ENCODE results near the gene CA14. TPM values are rescaled to one million over a fixed set of nuclear protein-coding genes. Genes with fewer than 3 reads are reported as not detected.

CA14 gene
- polyA plus RNA-seq, 2 of the 4 experiments (the other 2 are of a cell fraction) = not detected

- no peak for TF ChIP-seq EHF (CRISPR knock-in tag; IDR thresholded peaks at IDR 0.05)
- TF ChIP-seq SREBF2 (IDR thresholded peaks at IDR 0.05) = no peak
- TF ChIP-seq CTCF (IDR thresholded peaks at IDR 0.05) = peak; percentile 68
- peak; percentile 87 for TF ChIP-seq MAX (IDR thresholded peaks at IDR 0.05)
- no peak for TF ChIP-seq MAZ (IDR thresholded peaks at IDR 0.05; ENCODE audit: borderline replicate concordance, low read depth, low read length)
- no peak for TF ChIP-seq JUNB (IDR thresholded peaks at IDR 0.05)
- no peak for TF ChIP-seq HES2 (IDR thresholded peaks at IDR 0.05)
- TF ChIP-seq TP53 (CRISPR knock-in tag; IDR thresholded peaks at IDR 0.05) = no peak
- no peak for TF ChIP-seq ELK1 (IDR thresholded peaks at IDR 0.05; ENCODE audit: low read depth, low read length)
- no peak for TF ChIP-seq EP300 (IDR thresholded peaks at IDR 0.05)
- TF ChIP-seq KDM1A (IDR thresholded peaks at IDR 0.05; ENCODE audit: low read depth) = no peak
- TF ChIP-seq CEBPB (IDR thresholded peaks at IDR 0.05) = peak in 1 of 2 experiments; percentile 5; a peak in 1 of 4 replicates
- TF ChIP-seq HOXA7 (CRISPR knock-in tag; IDR thresholded peaks at IDR 0.05) = no peak
- TF ChIP-seq HEYL (CRISPR knock-in tag; IDR thresholded peaks at IDR 0.05) = 0 out of 2 replicates have a peak, but pooled peaks have one; percentile 16
- TF ChIP-seq RFX5 (IDR thresholded peaks at IDR 0.05) = 0 out of 2 replicates have a peak, but pooled peaks have one; percentile 19
- peak; percentile 96 for TF ChIP-seq E2F6 (IDR thresholded peaks at IDR 0.05; ENCODE audit: borderline replicate concordance, low read depth)
- no peak; the same call in 1 of the 2 replicates for TF ChIP-seq BHLHE40 (IDR thresholded peaks at IDR 0.05; ENCODE audit: low read depth, low read length)
- TF ChIP-seq CHD4 (IDR thresholded peaks at IDR 0.05; ENCODE audit: borderline replicate concordance) = no peak
- no peak for TF ChIP-seq HOXB5 (CRISPR knock-in tag; IDR thresholded peaks at IDR 0.05)
- no peak; the same call in 2 of the 3 replicates for TF ChIP-seq SMC3 (IDR thresholded peaks at IDR 0.05)
- no peak for TF ChIP-seq NFE2L2 (conservative IDR thresholded peaks at IDR 0.05; ENCODE audit: low read length)
- no peak for TF ChIP-seq MYC (IDR thresholded peaks at IDR 0.05; ENCODE audit: borderline replicate concordance, low read length)
- TF ChIP-seq PHF8 (IDR thresholded peaks at IDR 0.05; ENCODE audit: borderline replicate concordance, low read depth) = peak; percentile 61; the same call in 1 of the 2 replicates
- TF ChIP-seq RAD21 (conservative IDR thresholded peaks at IDR 0.05 in 1 of 2, IDR thresholded peaks at IDR 0.05 in 1 of 2) = peak; percentile 38 to 47
- TF ChIP-seq CBX8 (IDR thresholded peaks at IDR 0.05) = no peak
- TF ChIP-seq CHD2 (IDR thresholded peaks at IDR 0.05; ENCODE audit: low read length, partially characterized antibody) = no peak
- 0 out of 2 replicates have a peak, but pooled peaks have one; percentile 49 for TF ChIP-seq ZNF302 (CRISPR knock-in tag; IDR thresholded peaks at IDR 0.05)
- no peak for TF ChIP-seq PBX3 (IDR thresholded peaks at IDR 0.05)
- no peak for TF ChIP-seq NR3C1 (IDR thresholded peaks at IDR 0.05)
- no peak for TF ChIP-seq EHMT2 (IDR thresholded peaks at IDR 0.05; ENCODE audit: low read depth)
- TF ChIP-seq ESRRA (IDR thresholded peaks at IDR 0.05; ENCODE audit: borderline replicate concordance, low read length) = no peak
- TF ChIP-seq JUN (IDR thresholded peaks at IDR 0.05) = peak in 1 of 2 experiments; percentile 46; a peak in 2 of 5 replicates
- no peak for TF ChIP-seq HOXB13 (CRISPR knock-in tag; IDR thresholded peaks at IDR 0.05; ENCODE audit: low read depth)
- TF ChIP-seq FOXS1 (CRISPR knock-in tag; IDR thresholded peaks at IDR 0.05) = no peak
- TF ChIP-seq HDAC2 (IDR thresholded peaks at IDR 0.05) = no peak
- TF ChIP-seq ATOH8 (CRISPR knock-in tag; IDR thresholded peaks at IDR 0.05; ENCODE audit: low read depth) = 0 out of 2 replicates have a peak, but pooled peaks have one; percentile 39
- peak; percentile 18; the same call in 1 of the 2 replicates for TF ChIP-seq POLR2A (IDR thresholded peaks at IDR 0.05; ENCODE audit: low read length)
- no peak for TF ChIP-seq FOSB (CRISPR knock-in tag; IDR thresholded peaks at IDR 0.05)
These were observed 44.1 kb upstream of the CA14 start (continued) for GRCh38 chr1:150213170-150214098.
